ENCODE data around the gene PRDM4. TPM values are rescaled to one million over a fixed set of nuclear protein-coding genes. Genes with fewer than 3 reads are reported as not detected.
A peak's percentile ranks its signal among the peaks of the same experiment; 100 is the strongest.

Gene PRDM4
- total and polyA plus RNA-seq, 8 donors = 8.3 to 207 (median 35.9) TPM

- Histone ChIP-seq H3K9me3 (no peaks in the 10 kb centered on the region), H3K27me3 (peaks cover 0 to 54% (median 24%) of the 10 kb centered on the region in 3 donors), H3K27ac (no peak overlapping the region), H3K4me3 (peak overlapping the region in 1 of 4 donors; percentile 51), H3K4me1 (peaks cover 0 to 20% (median 15%) of the 10 kb centered on the region in 4 donors), H3K36me3 (no peaks in the 10 kb centered on the region)
- 14 to 34% (median 25%) methylated on average over 6 of the region's 6 CpGs for WGBS, 5 donors
- peak in 1 of 2 donors; percentile 49 for DNase-seq
- TF ChIP-seq EP300 (IDR thresholded peaks at IDR 0.05) = no peak
- no peak for TF ChIP-seq POLR2A (IDR thresholded peaks at IDR 0.05)
- no peak for TF ChIP-seq POLR2AphosphoS5 (IDR thresholded peaks at IDR 0.05)
- TF ChIP-seq, protein P1, sequence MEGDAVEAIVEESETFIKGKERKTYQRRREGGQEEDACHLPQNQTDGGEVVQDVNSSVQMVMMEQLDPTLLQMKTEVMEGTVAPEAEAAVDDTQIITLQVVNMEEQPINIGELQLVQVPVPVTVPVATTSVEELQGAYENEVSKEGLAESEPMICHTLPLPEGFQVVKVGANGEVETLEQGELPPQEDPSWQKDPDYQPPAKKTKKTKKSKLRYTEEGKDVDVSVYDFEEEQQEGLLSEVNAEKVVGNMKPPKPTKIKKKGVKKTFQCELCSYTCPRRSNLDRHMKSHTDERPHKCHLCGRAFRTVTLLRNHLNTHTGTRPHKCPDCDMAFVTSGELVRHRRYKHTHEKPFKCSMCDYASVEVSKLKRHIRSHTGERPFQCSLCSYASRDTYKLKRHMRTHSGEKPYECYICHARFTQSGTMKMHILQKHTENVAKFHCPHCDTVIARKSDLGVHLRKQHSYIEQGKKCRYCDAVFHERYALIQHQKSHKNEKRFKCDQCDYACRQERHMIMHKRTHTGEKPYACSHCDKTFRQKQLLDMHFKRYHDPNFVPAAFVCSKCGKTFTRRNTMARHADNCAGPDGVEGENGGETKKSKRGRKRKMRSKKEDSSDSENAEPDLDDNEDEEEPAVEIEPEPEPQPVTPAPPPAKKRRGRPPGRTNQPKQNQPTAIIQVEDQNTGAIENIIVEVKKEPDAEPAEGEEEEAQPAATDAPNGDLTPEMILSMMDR (IDR thresholded peaks at IDR 0.05) = no peak
- intact Hi-C loops (cut with DNase I; ENCODE audit: low total_unique reads) = loop anchor here (10.0 kb wide), 1 partner anchor 109 kb away; no protein-coding TSS in a partner anchor
Observed at GRCh38 chr12:107776171-107776570, 15.2 kb upstream of the PRDM4 start.

DNA sequence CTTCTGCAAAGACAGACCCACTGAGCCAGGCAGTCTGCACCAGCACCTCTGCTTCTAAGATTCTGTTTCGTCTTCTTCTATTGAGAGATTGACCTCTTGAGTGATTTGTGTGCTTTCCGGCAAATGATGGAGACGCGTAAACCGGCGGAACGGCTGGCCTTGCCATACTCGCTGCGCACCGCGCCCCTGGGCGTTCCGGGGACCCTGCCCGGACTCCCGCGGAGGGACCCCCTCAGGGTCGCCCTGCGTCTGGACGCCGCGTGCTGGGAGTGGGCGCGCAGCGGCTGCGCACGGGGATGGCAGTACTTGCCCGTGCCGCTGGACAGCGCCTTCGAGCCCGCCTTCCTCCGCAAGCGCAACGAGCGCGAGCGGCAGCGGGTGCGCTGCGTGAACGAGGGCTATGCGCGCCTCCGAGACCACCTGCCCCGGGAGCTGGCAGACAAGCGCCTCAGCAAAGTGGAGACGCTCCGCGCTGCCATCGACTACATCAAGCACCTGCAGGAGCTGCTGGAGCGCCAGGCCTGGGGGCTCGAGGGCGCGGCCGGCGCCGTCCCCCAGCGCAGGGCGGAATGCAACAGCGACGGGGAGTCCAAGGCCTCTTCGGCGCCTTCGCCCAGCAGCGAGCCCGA is 14.3 kb upstream of the PRDM4 start:
- Histone ChIP-seq H3K27ac (peak overlapping the region in 1 of 5 donors; percentile 25), H3K27me3 (peaks cover 0 to 54% (median 24%) of the 10 kb centered on the region in 3 donors), H3K4me3 (peak overlapping the region; percentile 28 to 51 (median 38)), H3K9me3 (no peaks in the 10 kb centered on the region), H3K36me3 (no peaks in the 10 kb centered on the region), H3K4me1 (peaks cover 0 to 20% (median 15%) of the 10 kb centered on the region in 4 donors)
- intact Hi-C loops (cut with DNase I; ENCODE audit: low total_unique reads) = loop anchor here (10.0 kb wide), 1 partner anchor 110 kb away; no protein-coding TSS in a partner anchor
- DNase-seq = peak; percentile 37 to 38
- TF ChIP-seq POLR2AphosphoS5 (IDR thresholded peaks at IDR 0.05) = no peak
- TF ChIP-seq, protein P1 (IDR thresholded peaks at IDR 0.05) = peak in 2 of 7 experiments; percentile 14 to 16
- 1 to 7% (median 3%) methylated on average over 12 to 66 of the region's 66 CpGs for WGBS, 5 donors

GRCh38 chr12:107774349-107775029 is 13.6 kb upstream of the PRDM4 start, which contains the start of gene ASCL4:
Gene ASCL4, plus strand, starts transcription at chr12:107774704. Its CDS starts 515 bp downstream, at chr12:107775219.
- no peaks in the 10 kb centered on the region for H3K36me3 ChIP-seq
- no peaks in the 10 kb centered on the region for H3K9me3 ChIP-seq
- intact Hi-C loops (cut with DNase I; ENCODE audit: low total_unique reads) = loop anchor here (10.0 kb wide), 1 partner anchor 110 kb away; no protein-coding TSS in a partner anchor
- WGBS, 5 donors = 43 to 58% (median 48%) methylated on average over 13 of the region's 13 CpGs
- no peak for DNase-seq
- peaks cover 0 to 20% (median 15%) of the 10 kb centered on the region in 4 donors for H3K4me1 ChIP-seq
- peaks cover 0 to 54% (median 24%) of the 10 kb centered on the region in 3 donors for H3K27me3 ChIP-seq
- no peak for TF ChIP-seq POLR2AphosphoS5 (IDR thresholded peaks at IDR 0.05)
- no peak for TF ChIP-seq EP300 (IDR thresholded peaks at IDR 0.05)
- TF ChIP-seq, protein P1 (IDR thresholded peaks at IDR 0.05) = no peak
- no peak for TF ChIP-seq POLR2A (IDR thresholded peaks at IDR 0.05)
- H3K27ac ChIP-seq = peak within 1 kb of the TSS in 1 of 5 donors; percentile 25
- H3K4me3 ChIP-seq = peak within 1 kb of the TSS; percentile 28 to 51 (median 38)

- TF ChIP-seq POLR2A (IDR thresholded peaks at IDR 0.05) = no peak
- TF ChIP-seq, protein P1 (IDR thresholded peaks at IDR 0.05) = no peak
- TF ChIP-seq POLR2AphosphoS5 (IDR thresholded peaks at IDR 0.05) = no peak
- TF ChIP-seq EP300 (IDR thresholded peaks at IDR 0.05) = no peak
- H3K27me3 ChIP-seq = peaks cover 0 to 9% (median 0%) of the 10 kb centered on the region in 3 donors
- no peaks in the 10 kb centered on the region for H3K36me3 ChIP-seq
- no peak for DNase-seq
- no peak overlapping the region for H3K27ac ChIP-seq
- H3K9me3 ChIP-seq = no peaks in the 10 kb centered on the region
- WGBS, 5 donors = 83 to 95% (median 87%) methylated on average over 4 to 5 of the region's 5 CpGs
- no peak overlapping the region for H3K4me3 ChIP-seq
- H3K4me1 ChIP-seq = no peaks in the 10 kb centered on the region
- intact Hi-C loops (cut with DNase I; ENCODE audit: low total_unique reads) = no loop called here
Observed at GRCh38 chr12:107767466-107767865, 6.5 kb upstream of the PRDM4 start.
